ENCODE data around the gene DGUOK. TPM values are rescaled to one million over a fixed set of nuclear protein-coding genes. Genes with fewer than 3 reads are reported as not detected.

Gene DGUOK
- total RNA-seq, 1 experiment from 2014 or later, result 100 TPM

- ATAC-seq, result no peak
- Histone ChIP-seq H3K9ac (ENCODE audit: low read length) (no peak overlapping the region), H3K27ac (ENCODE audit: low read depth, low read length) (no peak overlapping the region), H3K9me2 (ENCODE audit: insufficient read depth) (no peaks in the 10 kb centered on the region), H3K27me3 (ENCODE audit: insufficient read depth, low read length) (no peaks in the 10 kb centered on the region), H2AFZ (ENCODE audit: low read depth, low read length, poor library complexity, severe bottlenecking) (no peak overlapping the region), H3K79me2 (ENCODE audit: insufficient read depth, low read length) (no peaks in the 10 kb centered on the region), H4K20me1 (ENCODE audit: insufficient read depth) (no peaks in the 10 kb centered on the region), H3K36me3 (ENCODE audit: control insufficient read depth in 1 of 2, insufficient read depth in 2 of 2, low read length in 2 of 2) (no peaks in the 10 kb centered on the region), H3K4me3 (replicated peaks in 1 of 2; ENCODE audit: low read depth in 1 of 2, low read length in 2 of 2) (no peak overlapping the region), H3K4me1 (ENCODE audit: control insufficient read depth in 1 of 2, insufficient read depth in 2 of 2, low read length in 2 of 2) (peaks cover 0 to 9% of the 10 kb centered on the region in 2 experiments; a peak in 1 of 4 replicates), H3K9me3 (ENCODE audit: control insufficient read depth in 1 of 2, insufficient read depth in 1 of 2, low read depth in 1 of 2, low read length in 2 of 2) (no peaks in the 10 kb centered on the region), H3K4me2 (ENCODE audit: low read length) (no peak overlapping the region)
- no TSS peak for BruUV-seq (replicated peaks)
- TF ChIP-seq ATF3 (IDR thresholded peaks at IDR 0.05), result no peak
- TF ChIP-seq CTCF (IDR thresholded peaks at IDR 0.05 in 2 of 3, conservative IDR thresholded peaks at IDR 0.05 in 1 of 3; ENCODE audit: borderline replicate concordance in 1 of 3, insufficient read depth in 1 of 3, low read depth in 2 of 3, low read length in 2 of 3), result no peak
- no peak for TF ChIP-seq POLR2AphosphoS5 (IDR thresholded peaks at IDR 0.05; ENCODE audit: low read depth, low read length)
- no peak for TF ChIP-seq TCF7L2 (IDR thresholded peaks at IDR 0.05; ENCODE audit: borderline replicate concordance, extremely low read depth, insufficient read depth, insufficient read length)
- no peak for TF ChIP-seq SP1 (IDR thresholded peaks at IDR 0.05; ENCODE audit: low read depth)
- TF ChIP-seq ELF1 (IDR thresholded peaks at IDR 0.05; ENCODE audit: borderline replicate concordance, low read depth), result no peak
- no peak for TF ChIP-seq ZBTB33 (IDR thresholded peaks at IDR 0.05; ENCODE audit: extremely low read depth, insufficient replicate concordance, low read length)
- TF ChIP-seq YY1 (IDR thresholded peaks at IDR 0.05; ENCODE audit: extremely low read depth, insufficient replicate concordance, low read depth, low read length), result no peak
- TF ChIP-seq REST (IDR thresholded peaks at IDR 0.05; ENCODE audit: low read depth), result no peak
- TF ChIP-seq CEBPB (IDR thresholded peaks at IDR 0.05; ENCODE audit: low read depth), result no peak
- TF ChIP-seq MAX (IDR thresholded peaks at IDR 0.05), result no peak
- no peak for TF ChIP-seq JUND (IDR thresholded peaks at IDR 0.05)
- TF ChIP-seq CBX3 (IDR thresholded peaks at IDR 0.05; ENCODE audit: low read depth), result no peak
- TF ChIP-seq POLR2A (IDR thresholded peaks at IDR 0.05; ENCODE audit: borderline replicate concordance, extremely low read depth, insufficient read depth, insufficient read length), result no peak
- TF ChIP-seq SRF (IDR thresholded peaks at IDR 0.05; ENCODE audit: low read depth), result no peak
- TF ChIP-seq EZH2 (IDR thresholded peaks at IDR 0.05), result no peak
- TF ChIP-seq ZFX (IDR thresholded peaks at IDR 0.05), result no peak
- TF ChIP-seq RAD21 (IDR thresholded peaks at IDR 0.05; ENCODE audit: low read depth), result no peak
- no peak for DNase-seq (ENCODE audit: low read depth, low spot score)
- intact Hi-C loops (cut with micrococcal nuclease), result no loop called here
- ChIA-PET POLR2A (no interaction called here), RAD21 (ENCODE audit: low non-redundant PET in 1 of 2, low total read pairs in 2 of 2, uncharacterized antibody in 2 of 2, unreplicated experiment in 2 of 2) (no interaction called here), CTCF (no interaction called here)
Observed at GRCh38 chr2:73891276-73891901, 35.3 kb upstream of the DGUOK start.

Measured in HCT116 (cell line).